K562 (cell line): ENCODE measurements around the gene CCDC18. TPM values are rescaled to one million over a fixed set of nuclear protein-coding genes. Genes with fewer than 3 reads are reported as not detected.
A peak's percentile ranks its signal among the peaks of the same experiment; 100 is the strongest.
"Not testable (repeated sequence)": the region's sequence is repeated elsewhere in the genome, so short reads cannot be mapped to it uniquely, and the experiment has no call there.

Experiments
- ATAC-seq: fragments of 200-7000 bp; cut with Tn5 transposase; 3 replicates; pipeline ENCODE4 v1.9.1; 2020; ENCODE audit warnings: moderate library complexity
- BruUV-seq: library from RNA; stranded (reverse); fragments of 400-500 nt; replicated peaks from 2 replicates; lab custom pipeline; 2021; lab: Mats Ljungman, UMichigan
- CTCF ChIA-PET: fragments of 300-600 bp; formaldehyde crosslinking; extraction: SDS; loops from one replicate; lab custom pipeline; 2021; ENCODE audit warnings: low intra/inter-chr PET ratio; lab: Yijun Ruan, JAX
- POLR2A ChIA-PET: fragments of 300-600, 350-650 bp; sonication (Branson Sonifier 250); formaldehyde crosslinking; extraction: SDS; loops from one replicate; lab custom pipeline; 2021; ENCODE audit warnings: antibody characterized with exemption, inconsistent platforms; lab: Yijun Ruan, JAX
- DNase-seq, 4 experiments: peaks; one replicate each; pipeline versions ENCODE4 v3.0.0 to v3.0.0-alpha.2; 2011 to 2018; ENCODE audit warnings: low spot score in 3 of 4, mixed read lengths in 3 of 4; ENCODE audit errors: extremely low read depth in 1 of 4
- FAIRE-seq: peaks from 2 replicates; lab custom pipeline; 2011; peaks lifted over from hg19 to GRCh38; lab: Jason Lieb, UNC
- H2AFZ ChIP-seq: 2 replicates; pipeline ENCODE4 v1.6.0; 2011; ENCODE audit warnings: low read depth, low read length, control low read depth, inconsistent platforms
- H3K27ac ChIP-seq: fragments of 200-600 bp; 3 replicates; pipeline ENCODE4 v1.8.0; 2011; ENCODE audit warnings: low read depth, mild to moderate bottlenecking, control low read depth, inconsistent platforms, low read length, moderate library complexity, mixed read lengths; ENCODE audit errors: extremely low read depth
- H3K27me3 ChIP-seq, 2 experiments: fragments of 300-600 bp in 1 of 2; 2 replicates in 1 of 2; 3 replicates in 1 of 2; pipeline versions ENCODE4 v1.6.0 to v1.8.0; 2011; ENCODE audit warnings: inconsistent platforms in 2 of 2, low read length in 2 of 2, mild to moderate bottlenecking in 1 of 2, mixed read lengths in 1 of 2, moderate library complexity in 1 of 2; ENCODE audit not compliant: control insufficient read depth in 2 of 2, insufficient read depth in 2 of 2
- H3K36me3 ChIP-seq: fragments of 300-600 bp; 3 replicates; pipeline ENCODE4 v1.8.0; 2011; ENCODE audit warnings: mild to moderate bottlenecking, low read length, inconsistent platforms; ENCODE audit not compliant: control insufficient read depth, insufficient read depth
- H3K4me1 ChIP-seq, 2 experiments: fragments of 200-600 bp in 1 of 2; replicated peaks in 1 of 2; 2 replicates in 1 of 2; 3 replicates in 1 of 2; pipeline versions ENCODE4 v1.5.1 to v1.8.0; 2011; ENCODE audit warnings: inconsistent platforms in 2 of 2, low read length in 2 of 2, mild to moderate bottlenecking in 1 of 2, mixed read lengths in 1 of 2, moderate library complexity in 1 of 2; ENCODE audit not compliant: control insufficient read depth in 2 of 2, insufficient read depth in 2 of 2
- H3K4me2 ChIP-seq: 2 replicates; pipeline ENCODE4 v1.6.1; 2011; ENCODE audit warnings: low read length, control low read depth, inconsistent platforms, mixed read lengths; ENCODE audit not compliant: insufficient read depth
- H3K4me3 ChIP-seq: fragments of 200-600 bp; sonication (generic), shearing (Covaris generic); 2 replicates; pipeline ENCODE4 v1.5.1; 2016; ENCODE audit warnings: control low read depth, inconsistent platforms
- H3K79me2 ChIP-seq: fragments of 200-600 bp; 3 replicates; pipeline ENCODE4 v1.8.0; 2011; ENCODE audit warnings: low read length, inconsistent platforms; ENCODE audit not compliant: control insufficient read depth, insufficient read depth
- H3K9ac ChIP-seq, 2 experiments: 2 replicates each; pipeline versions ENCODE4 v1.6.0 to v1.6.1; 2011; ENCODE audit warnings: low read depth in 2 of 2, low read length in 2 of 2, control low read depth in 1 of 2, inconsistent platforms in 1 of 2, mild to moderate bottlenecking in 1 of 2, mixed read lengths in 1 of 2; ENCODE audit not compliant: insufficient read depth in 1 of 2
- H3K9me1 ChIP-seq: one replicate; pipeline ENCODE4 v1.6.0; 2011; ENCODE audit warnings: inconsistent platforms, mild to moderate bottlenecking, low read length, moderate library complexity; ENCODE audit not compliant: control insufficient read depth, insufficient read depth
- H3K9me3 ChIP-seq: replicated peaks from 2 replicates; pipeline ENCODE4 v1.5.1; 2011; ENCODE audit warnings: low read depth, low read length, inconsistent platforms; ENCODE audit not compliant: control insufficient read depth, insufficient read depth
- H4K20me1 ChIP-seq: replicated peaks from 2 replicates; pipeline ENCODE4 v1.6.1; 2011; ENCODE audit warnings: low read length, inconsistent platforms, mixed read lengths; ENCODE audit not compliant: control insufficient read depth, insufficient read depth
- ATF3 ChIP-seq, 2 experiments: fragments of 450-650 bp in 1 of 2; sonication (generic) in 1 of 2; formaldehyde crosslinking in 1 of 2; IDR thresholded peaks in 1 of 2; conservative IDR thresholded peaks in 1 of 2; 2 replicates each; pipeline versions ENCODE4 v1.6.1 to v1.8.1; 2016 to 2023; ENCODE audit warnings: mild to moderate bottlenecking in 2 of 2, moderate library complexity in 2 of 2, inconsistent platforms in 1 of 2, missing genetic modification reagents in 1 of 2
- CEBPB ChIP-seq: fragments of 450-650 bp; IDR thresholded peaks from 2 replicates; pipeline ENCODE4 v1.6.1; 2016; ENCODE audit warnings: missing genetic modification characterization, missing compliant biosample characterization
- ELK1 ChIP-seq: sonication (generic); formaldehyde crosslinking; IDR thresholded peaks from 2 replicates; pipeline ENCODE4 v1.8.1; 2022; ENCODE audit warnings: missing genetic modification reagents
- HNRNPL ChIP-seq: fragments of 200-400 bp; formaldehyde crosslinking; IDR thresholded peaks from 2 replicates; pipeline ENCODE4 v1.6.1; 2017; ENCODE audit warnings: low read depth, mild to moderate bottlenecking, low read length
- JUND ChIP-seq, 2 experiments: IDR thresholded peaks; 2 replicates in 1 of 2; 3 replicates in 1 of 2; pipeline ENCODE4 v1.6.1; 2011; ENCODE audit warnings: borderline replicate concordance in 2 of 2, low read depth in 2 of 2, low read length in 2 of 2, improper control_type of control experiment in 1 of 2, missing biosample characterization in 1 of 2, missing genetic modification characterization in 1 of 2, missing genetic modification reagents in 1 of 2
- RBFOX2 ChIP-seq: fragments of 200-400 bp; formaldehyde crosslinking; IDR thresholded peaks from 2 replicates; pipeline ENCODE4 v1.6.1; 2017; ENCODE audit warnings: low read depth, mild to moderate bottlenecking, low read length, moderate library complexity
- RBM25 ChIP-seq: fragments of 200-400 bp; formaldehyde crosslinking; IDR thresholded peaks from 2 replicates; pipeline ENCODE4 v1.6.1; 2018; ENCODE audit warnings: low read length, low read depth, moderate library complexity; ENCODE audit not compliant: severe bottlenecking
- SMARCA4 ChIP-seq: fragments of 450-650 bp; IDR thresholded peaks from 2 replicates; pipeline ENCODE4 v1.6.1; 2016
- ZNF146 ChIP-seq: IDR thresholded peaks from one replicate; pipeline ENCODE4 v1.6.1; 2018; ENCODE audit warnings: missing compliant biosample characterization; ENCODE audit not compliant: unreplicated experiment
- ZNF551 ChIP-seq: fragments of 250-450 bp; sonication (Bioruptor Pico); IDR thresholded peaks from 2 replicates; pipeline ENCODE4 v1.5.0; 2021; ENCODE audit warnings: mild to moderate bottlenecking, moderate library complexity
- WGBS: fragments of 100-300 bp; shearing (Covaris generic); methylation state at CpG from one replicate; pipeline ENCODE4 v1.1.6; 2016; ENCODE audit warnings: low coverage, mixed read lengths; ENCODE audit not compliant: insufficient coverage; ENCODE audit errors: missing lambda C conversion rate; 5-methylcytosine and 5-hydroxymethylcytosine counted together
- in situ Hi-C: fragments of 300-500 bp; cut with MboI; formaldehyde crosslinking; loops from 4 replicates; pipeline ENCODE4 v1.15.0; 2018; ENCODE audit warnings: inconsistent platforms, mixed read lengths
- intact Hi-C: fragments of 100-400 bp; cut with micrococcal nuclease; formaldehyde crosslinking; loops from 2 replicates; pipeline ENCODE4 v1.14.2; 2022
- polyA plus RNA-seq, 8 experiments: library from polyadenylated mRNA; depleted of rRNA in 4 of 8; stranded (reverse) in 5 of 8; unstranded in 3 of 8; fragments of >200 nt; fragmentation: Nextera tagmentation in 2 of 8; fragmentation: Illumina TruSeq in 1 of 8; extraction: Ambion mirVana in 2 of 8; extraction: Trizol in 1 of 8; gene quantifications; 2 replicates each; pipeline versions ENCODE4 v1.2.1 to v1.2.3, GENCODE V29; 2011 to 2014; ENCODE audit warnings: inconsistent platforms in 1 of 8, missing spikeins in 1 of 8
- total RNA-seq, 7 experiments: library from RNA; depleted of rRNA in 6 of 7; stranded (reverse); fragments of >200 nt in 6 of 7; fragmentation: Illumina TruSeq in 2 of 7; extraction: Trizol in 2 of 7; gene quantifications; 2 replicates each; pipeline versions ENCODE4 v1.2.1 to v1.2.3, GENCODE V29; 2011 to 2021; ENCODE audit warnings: low replicate concordance in 1 of 7

Gene CCDC18
- total and polyA plus RNA-seq, 9 of the 15 experiments (the other 6 are each of a cell fraction or from before 2014, with no cell fraction given), result 19.5 to 34.2 (median 24.3) TPM

GRCh38 chr1:93174638-93175037 lies 5.9 kb upstream of the CCDC18 start:
- TF ChIP-seq RBM25 (peak; percentile 43), RBFOX2 (peak; percentile 17; the same call in 1 of the 2 replicates), ZNF146 (CRISPR knock-in tag) (peak; percentile 82)
- H3K27me3 ChIP-seq, FAIRE-seq, H3K9me3 ChIP-seq, H3K27ac ChIP-seq, H3K4me1 ChIP-seq, H3K4me2 ChIP-seq, ATAC-seq, H4K20me1 ChIP-seq, H3K4me3 ChIP-seq, CTCF ChIA-PET, H2AFZ ChIP-seq, DNase-seq, H3K9me1 ChIP-seq, H3K9ac ChIP-seq, in situ Hi-C loops, BruUV-seq: not testable (repeated sequence)
- H3K36me3 ChIP-seq, result peaks cover 42% of the 10 kb centered on the region
- H3K79me2 ChIP-seq, result peaks cover 99% of the 10 kb centered on the region
- POLR2A ChIA-PET, result interaction anchor here (2.5 kb wide), 1 partner anchor 11 kb away, joined by 13 read pairs; no protein-coding TSS in a partner anchor
- intact Hi-C loops, result loop anchor here (5.0 kb wide), 1 partner anchor 173 kb away; the partner anchor contains the start of gene DR1
- WGBS, result 98% methylated on average over 3 of the region's 3 CpGs

GRCh38 chr1:93177991-93178390 lies 2.5 kb upstream of the CCDC18 start:
- Histone ChIP-seq H3K4me1 (peaks cover 5 to 12% of the 10 kb centered on the region in 2 experiments; a peak in 2 of 5 replicates), H3K27ac (peak overlapping the region; percentile 97), H3K4me2 (peak overlapping the region; percentile 92), H4K20me1 (peaks cover 4% of the 10 kb centered on the region), H3K27me3 (no peaks in the 10 kb centered on the region)
- POLR2A ChIA-PET, result interaction anchor here (0.9 to 2.2 kb wide), 3 partner anchors 9 to 99 kb away, joined by 3 to 11 read pairs (median 5); partner anchors contain the start of gene MTF2
- no TSS peak for BruUV-seq
- 0 out of 3 replicates have a peak, but pooled peaks have one; percentile 1 for ATAC-seq
- TF ChIP-seq HNRNPL (no peak), CEBPB (tag) (no peak), JUND (IDR thresholded peaks at IDR 0.05; ENCODE audit: borderline replicate concordance, low read depth, low read length) (peak; percentile 63; the same call in 1 of the 2 replicates), JUND (tag; IDR thresholded peaks at IDR 0.05; ENCODE audit: borderline replicate concordance, low read depth, low read length) (no peak; the same call in 2 of the 3 replicates), ATF3 (IDR thresholded peaks at IDR 0.05) (peak; percentile 25), ATF3 (CRISPR knock-in tag; conservative IDR thresholded peaks at IDR 0.05) (no peak), ZNF551 (CRISPR knock-in tag) (no peak), SMARCA4 (0 out of 2 replicates have a peak, but pooled peaks have one; percentile 15), ELK1 (CRISPR knock-in tag) (no peak)
- TF ChIP-seq, all 486 proteins: peak for 3
- H3K9me1 ChIP-seq, result no peaks in the 10 kb centered on the region
- DNase-seq (peak; percentile 8 to 42 (median 16)), FAIRE-seq (no peak)
- H3K4me3 ChIP-seq, result peak overlapping the region; percentile 70
- no peaks in the 10 kb centered on the region for H3K9me3 ChIP-seq
- in situ Hi-C loops (no loop called here), intact Hi-C loops (loop anchor here (5.0 kb wide), 1 partner anchor 169 kb away; the partner anchor contains the start of gene DR1)
- CTCF ChIA-PET, result no interaction called here
- WGBS, result 0% methylated on average over 4 of the region's 4 CpGs
- peaks cover 93% of the 10 kb centered on the region for H3K79me2 ChIP-seq
- H2AFZ ChIP-seq, result 0 out of 2 replicates have a peak overlapping the region, but pooled peaks have one; percentile 8
- peaks cover 26% of the 10 kb centered on the region for H3K36me3 ChIP-seq
- peak overlapping the region in 1 of 2 experiments; percentile 91; a peak in 2 of 4 replicates for H3K9ac ChIP-seq
